Measurements from ENCODE around the gene ZSWIM2.
"Not testable (repeated sequence)": the region's sequence is repeated elsewhere in the genome, so short reads cannot be mapped to it uniquely, and the experiment has no call there.

The ZSWIM2 gene, protein sequence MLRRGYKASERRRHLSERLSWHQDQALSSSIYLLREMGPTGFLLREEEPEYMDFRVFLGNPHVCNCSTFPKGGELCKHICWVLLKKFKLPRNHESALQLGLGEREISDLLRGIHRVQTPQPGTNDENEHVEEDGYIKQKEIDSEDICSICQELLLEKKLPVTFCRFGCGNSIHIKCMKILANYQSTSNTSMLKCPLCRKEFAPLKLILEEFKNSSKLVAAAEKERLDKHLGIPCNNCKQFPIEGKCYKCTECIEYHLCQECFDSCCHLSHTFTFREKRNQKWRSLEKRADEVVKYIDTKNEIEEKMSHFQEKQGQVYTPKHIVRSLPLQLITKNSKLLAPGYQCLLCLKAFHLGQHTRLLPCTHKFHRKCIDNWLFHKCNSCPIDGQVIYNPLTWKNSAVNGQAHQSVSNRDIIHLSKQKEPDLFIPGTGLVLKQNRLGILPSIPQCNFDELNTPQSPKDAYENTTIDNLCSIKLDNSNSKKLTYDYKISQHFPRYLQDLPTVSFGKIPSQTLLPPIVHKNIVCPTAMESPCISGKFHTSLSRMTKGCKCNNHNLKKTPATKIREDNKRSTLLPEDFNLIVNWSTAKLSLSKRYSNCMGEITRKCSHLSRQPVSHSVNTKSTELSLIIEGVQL

GRCh38 chr2:186848873-186849578 is at the start of gene ZSWIM2:
ZSWIM2 (minus strand) TSS chr2:186849170; CDS start chr2:186849130, 40 bp downstream.
- DNase-seq, result peak; percentile 23
- peak; percentile 63 for ATAC-seq

DNA sequence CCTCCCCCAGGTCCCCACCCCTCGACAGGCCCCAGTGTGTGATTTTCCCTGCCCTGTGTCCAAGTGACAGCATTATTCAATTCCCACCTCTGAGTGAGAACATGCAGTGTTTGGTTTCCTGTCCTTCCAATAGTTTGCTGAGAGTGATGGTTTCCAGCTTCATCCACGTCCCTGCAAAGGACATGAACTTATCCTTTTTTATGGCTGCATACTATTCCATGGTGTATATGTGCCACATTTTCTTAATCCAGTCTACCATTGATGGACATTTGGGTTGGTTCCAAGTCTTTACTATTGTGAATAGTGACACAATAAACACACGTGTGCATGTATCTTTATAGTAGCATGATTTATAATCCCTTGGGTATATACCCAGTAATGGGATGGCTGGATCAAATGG is 47.2 kb upstream of the ZSWIM2 start:
- DNase-seq, ATAC-seq: not testable (repeated sequence)

- DNase-seq (no peak), ATAC-seq (no peak)
These were observed 46.5 kb upstream of the ZSWIM2 start for GRCh38 chr2:186895451-186895850.

DNA sequence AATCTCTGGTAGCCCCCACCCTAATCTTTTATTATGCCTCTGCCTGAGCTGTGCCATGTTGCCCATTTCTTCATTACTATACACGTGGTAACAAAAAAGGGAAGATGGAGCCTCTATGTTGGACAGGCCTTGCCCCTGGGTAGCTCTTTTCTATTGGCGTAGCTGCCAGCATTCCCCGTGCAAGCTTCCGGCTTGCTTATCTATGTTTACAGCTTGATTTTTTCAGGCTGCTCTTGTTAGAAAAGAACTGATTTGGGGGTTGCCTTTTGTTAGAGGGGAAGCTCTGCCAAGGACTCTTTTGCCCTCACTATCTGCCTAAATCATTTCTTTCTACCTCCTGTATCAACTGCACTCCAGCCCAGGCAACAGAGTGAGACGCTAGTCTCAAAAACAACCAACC is 45.5 kb upstream of the ZSWIM2 start:
- ATAC-seq (no peak), DNase-seq (no peak)

DNA sequence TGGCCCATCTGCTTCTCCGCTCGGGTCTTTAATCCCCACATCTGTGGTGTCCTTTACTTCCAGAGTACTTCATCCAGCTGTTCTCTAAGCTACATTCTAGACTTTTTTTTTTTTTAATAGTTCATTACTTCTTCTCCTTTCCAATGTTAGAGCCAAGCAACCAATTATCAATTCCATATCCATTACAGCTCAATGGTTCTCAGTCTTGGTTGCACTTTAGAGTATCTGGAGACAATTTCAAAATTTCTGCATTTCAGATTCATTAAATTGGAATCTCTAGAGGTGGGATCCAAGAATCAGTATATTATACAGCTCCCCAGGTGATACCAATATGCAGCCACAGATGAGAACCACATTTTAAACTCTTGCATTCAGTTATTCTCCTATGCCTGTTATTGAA is 43.9 kb upstream of the ZSWIM2 start:
- ATAC-seq, result no peak

GRCh38 chr2:186891185-186891621 is 42.2 kb upstream of the ZSWIM2 start:
- ATAC-seq, result no peak
- DNase-seq, result no peak

More for the DNA sequence above, 43.9 kb upstream of the ZSWIM2 start:
- no peak for DNase-seq

DNA sequence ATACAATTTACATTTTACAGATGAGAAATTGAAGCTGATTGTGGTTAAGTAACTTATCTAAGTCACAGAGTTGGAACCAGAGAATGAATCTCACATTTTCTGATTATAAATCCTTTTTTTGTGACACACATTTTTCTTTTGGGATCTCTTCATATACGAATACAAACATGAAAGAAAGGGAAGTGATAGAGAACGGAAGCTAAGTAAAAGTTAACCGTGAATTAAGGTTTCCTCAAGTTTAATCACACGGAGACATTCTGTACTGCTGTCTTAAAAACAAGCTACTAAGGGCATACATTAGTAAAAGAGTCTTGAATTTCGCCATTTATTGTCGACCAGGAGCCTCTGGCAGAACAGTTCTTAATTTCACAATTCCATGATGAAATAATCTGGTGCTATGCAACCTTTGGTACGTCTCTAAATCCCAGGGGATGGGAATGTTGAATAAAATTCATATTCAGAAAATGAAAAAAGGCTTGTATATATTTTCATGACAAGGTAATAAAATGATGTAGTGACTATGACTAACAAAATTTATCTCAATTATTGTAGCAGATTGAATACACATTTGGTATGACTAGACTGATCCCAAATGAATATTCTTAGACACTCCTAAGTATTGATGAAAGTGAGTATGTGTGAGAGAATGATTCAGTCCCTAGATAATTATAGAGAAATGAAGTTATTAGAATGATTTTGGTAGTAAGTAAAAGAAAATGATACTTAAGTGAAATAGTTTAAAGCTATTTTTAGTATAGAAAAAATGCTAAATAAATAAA is 40.3 kb upstream of the ZSWIM2 start:
- DNase-seq (no peak), ATAC-seq (no peak)

GRCh38 chr2:186887107-186888090 is 38.4 kb upstream of the ZSWIM2 start:
- ATAC-seq, result no peak

DNA sequence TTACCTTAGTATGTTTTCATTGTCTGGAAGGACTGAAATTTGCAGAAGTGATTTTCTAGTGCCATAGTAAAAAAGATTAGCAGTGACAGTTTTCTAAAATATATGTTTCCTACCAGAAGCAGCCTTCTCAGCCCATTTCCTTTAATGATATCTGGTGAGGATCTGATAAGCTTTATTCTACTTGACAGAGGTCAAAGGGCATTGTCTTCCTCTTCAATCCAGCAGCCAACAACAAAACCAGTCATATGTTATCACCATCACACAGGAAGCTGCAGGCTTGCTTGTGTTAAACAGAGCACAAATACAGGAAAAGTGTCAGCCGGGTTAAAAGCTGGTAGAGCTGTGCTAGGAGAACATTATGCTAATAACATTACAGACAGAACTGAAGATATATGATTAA is 35.6 kb upstream of the ZSWIM2 start:
- ATAC-seq, result no peak
- DNase-seq, result no peak

More at GRCh38 chr2:186887107-186888090, 38.4 kb upstream of the ZSWIM2 start:
- no peak for DNase-seq

DNA sequence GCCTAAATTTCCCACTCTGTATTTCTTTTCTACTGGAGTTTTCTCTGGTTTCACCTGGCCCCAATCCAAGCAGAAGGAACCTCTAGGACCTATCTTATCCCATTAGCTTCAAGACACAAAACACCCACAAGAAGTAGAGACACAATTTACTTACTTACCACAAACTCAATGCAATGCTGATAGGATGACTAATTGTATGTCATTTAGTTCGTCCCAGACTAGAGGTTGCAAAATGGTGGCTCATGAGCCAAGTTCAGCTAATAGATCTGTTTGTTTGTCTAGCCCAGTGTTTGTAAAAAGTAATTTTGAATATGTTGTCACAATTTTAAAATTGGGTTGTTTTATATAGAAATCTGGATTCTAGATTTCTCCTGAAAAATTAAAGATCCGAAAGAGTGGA is 34.7 kb upstream of the ZSWIM2 start:
- DNase-seq (no peak), ATAC-seq (no peak)

DNA sequence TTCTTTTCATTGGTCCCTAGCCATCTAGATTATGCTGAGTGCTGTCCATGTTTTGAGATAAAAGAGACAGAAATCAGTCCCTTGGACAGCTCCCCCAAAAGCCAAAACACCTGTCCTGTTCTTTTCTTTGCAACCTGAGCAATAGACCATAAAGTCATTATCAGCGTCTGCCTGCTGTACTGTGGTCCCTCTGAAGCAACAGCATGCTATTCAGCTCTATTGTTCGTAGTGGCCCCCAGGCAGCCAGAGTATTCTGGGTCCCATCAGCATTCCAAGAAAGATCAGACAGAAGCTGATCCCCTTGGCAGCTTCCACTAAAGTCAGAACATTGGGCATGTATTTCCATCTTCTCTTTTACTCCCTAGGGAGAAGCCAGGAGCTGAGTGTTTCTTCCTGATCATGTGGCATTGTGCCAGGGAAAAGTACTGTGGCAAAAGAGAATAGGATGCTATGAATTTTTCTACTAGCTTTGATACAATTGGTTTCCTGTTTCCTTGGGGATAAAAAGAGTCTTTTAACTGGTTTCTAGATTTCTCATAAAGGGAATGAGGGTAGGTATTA is 33.6 kb upstream of the ZSWIM2 start:
- DNase-seq (no peak), ATAC-seq (no peak)

GRCh38 chr2:186881660-186882059 is 32.7 kb upstream of the ZSWIM2 start:
- ATAC-seq (no peak), DNase-seq (no peak)

GRCh38 chr2:186879312-186879711 is 30.3 kb upstream of the ZSWIM2 start:
- ATAC-seq (no peak), DNase-seq (no peak)

GRCh38 chr2:186874713-186875112 is 25.7 kb upstream of the ZSWIM2 start:
- ATAC-seq (no peak), DNase-seq (no peak)

- DNase-seq, result no peak
These were observed 22.9 kb upstream of the ZSWIM2 start for GRCh38 chr2:186871881-186872280.

GRCh38 chr2:186868344-186868743 is 19.4 kb upstream of the ZSWIM2 start:
- ATAC-seq, result no peak
- DNase-seq, result no peak

More at GRCh38 chr2:186871881-186872280, 22.9 kb upstream of the ZSWIM2 start:
- no peak for ATAC-seq

DNA sequence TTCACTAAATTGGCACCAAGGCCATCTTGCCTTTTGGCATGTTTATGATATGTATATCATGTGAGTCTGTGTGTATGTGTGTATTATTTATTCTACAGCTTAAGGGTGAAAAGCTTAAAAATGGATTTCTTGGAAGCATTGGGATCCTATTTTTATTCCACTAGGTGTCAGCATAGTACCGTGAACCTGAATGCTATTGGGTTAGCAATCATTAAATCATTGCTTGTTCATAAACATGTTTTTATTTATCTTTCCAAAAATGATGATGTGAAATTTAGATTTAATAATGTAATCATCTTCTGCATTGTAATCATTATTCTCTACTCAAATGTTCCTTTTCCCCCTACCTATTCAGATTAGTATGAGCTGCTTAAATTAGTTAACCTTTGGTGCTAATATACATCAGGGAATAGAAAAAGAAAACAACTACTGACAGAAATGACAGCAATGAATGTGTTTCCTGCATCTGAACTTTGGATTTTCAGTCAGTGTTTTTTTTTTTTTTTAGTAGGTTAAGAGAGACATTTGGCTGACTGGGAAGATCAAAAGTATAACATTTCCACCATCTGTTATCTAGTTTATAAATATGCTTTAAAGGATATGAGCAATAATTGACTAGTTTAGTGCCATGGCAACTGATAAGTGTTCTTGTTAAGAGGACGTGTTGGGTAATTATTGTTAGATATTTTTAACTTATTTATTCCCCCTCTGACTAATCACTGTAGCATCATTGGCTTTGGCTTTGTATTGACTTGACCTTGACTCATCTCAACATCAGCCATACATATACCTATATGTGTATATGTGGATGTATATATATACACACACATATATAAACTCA is 14.1 kb upstream of the ZSWIM2 start:
- ATAC-seq (no peak), DNase-seq (no peak)

- DNase-seq (no peak), ATAC-seq (no peak)
These were observed 6.2 kb upstream of the ZSWIM2 start for GRCh38 chr2:186855216-186855615.

GRCh38 chr2:186853951-186854350 is 5.0 kb upstream of the ZSWIM2 start:
- ATAC-seq (no peak), DNase-seq (no peak)

GRCh38 chr2:186852508-186852907 is 3.5 kb upstream of the ZSWIM2 start:
- ATAC-seq, result no peak
- DNase-seq, result no peak

All from stimulated activated naive CD8-positive, alpha-beta T cell treated with anti-CD3 and anti-CD28 coated beads, Interleukin-15, Interleukin-2, amounts not matched to agents 100 U/mL and 50 U/mL, for 24 hours (primary cell).